Stimulated activated CD8-positive, alpha-beta memory T cell treated with anti-CD3 and anti-CD28 coated beads, Interleukin-15, amount 100 ng/mL, for 4 hours (primary cell): Measurements from ENCODE around the gene OTUB2.
A peak's percentile ranks its signal among the peaks of the same experiment; 100 is the strongest.

Source experiments
- DNase-seq, 2 donors: peaks; one replicate each; pipeline ENCODE4 v3.0.0-alpha.2; 2020; ENCODE audit warnings: low read depth in 2 of 2

OTUB2 gene

DNA sequence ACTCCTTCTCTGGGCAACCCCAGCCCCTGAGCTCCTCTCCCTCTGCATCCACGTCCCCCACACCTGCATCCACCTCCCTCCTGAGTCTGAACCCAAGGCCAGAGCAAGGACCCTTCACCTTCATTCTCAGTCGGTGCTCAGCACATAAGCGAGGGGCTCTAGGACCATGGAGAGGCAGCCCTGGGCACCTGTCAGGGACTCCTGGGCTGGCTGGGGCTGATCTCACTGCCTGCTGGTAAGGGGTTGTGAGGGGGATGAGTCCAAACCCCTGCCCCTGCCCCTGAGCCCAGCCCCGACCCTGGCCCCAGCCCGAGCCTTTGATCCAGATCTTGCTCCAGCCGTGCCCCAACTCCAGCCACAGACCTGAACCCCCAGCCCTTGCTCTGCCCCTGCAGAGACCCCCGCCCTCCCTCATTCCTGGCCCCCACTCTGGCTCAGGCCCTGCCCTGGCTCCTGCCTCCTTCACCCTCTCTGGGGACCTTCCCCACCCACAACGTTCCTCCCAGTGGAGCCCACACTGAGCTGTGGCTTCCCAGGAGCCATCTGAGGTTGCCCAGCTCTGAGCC is 29.9 kb upstream of the OTUB2 start:
- no peak for DNase-seq

DNA sequence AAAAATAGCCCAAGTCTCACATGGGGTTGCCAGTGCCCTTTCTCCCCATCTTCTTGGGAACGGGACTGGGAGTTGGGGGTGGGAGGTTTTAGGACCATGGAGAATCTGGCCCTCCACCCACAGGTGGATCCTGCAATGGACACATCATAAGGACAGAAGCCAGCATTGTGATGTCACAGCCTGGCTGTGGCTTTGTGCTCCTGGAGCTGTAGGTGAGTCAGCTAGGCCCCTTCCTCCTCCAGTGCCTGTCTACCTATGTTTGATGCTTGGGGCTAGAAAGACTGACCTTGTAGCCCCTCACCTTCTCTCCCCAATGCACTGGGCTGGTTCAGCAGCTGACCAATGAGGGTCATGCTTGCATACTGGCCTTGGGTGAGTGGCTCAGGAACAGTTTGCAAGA is 29.1 kb upstream of the OTUB2 start, which contains the start of gene CCDC197:
Gene CCDC197, plus strand, starts transcription at position 220 of the 400 bp plus-strand sequence. CDS start 831 bp downstream, outside the sequence.
- DNase-seq, result no peak

DNA sequence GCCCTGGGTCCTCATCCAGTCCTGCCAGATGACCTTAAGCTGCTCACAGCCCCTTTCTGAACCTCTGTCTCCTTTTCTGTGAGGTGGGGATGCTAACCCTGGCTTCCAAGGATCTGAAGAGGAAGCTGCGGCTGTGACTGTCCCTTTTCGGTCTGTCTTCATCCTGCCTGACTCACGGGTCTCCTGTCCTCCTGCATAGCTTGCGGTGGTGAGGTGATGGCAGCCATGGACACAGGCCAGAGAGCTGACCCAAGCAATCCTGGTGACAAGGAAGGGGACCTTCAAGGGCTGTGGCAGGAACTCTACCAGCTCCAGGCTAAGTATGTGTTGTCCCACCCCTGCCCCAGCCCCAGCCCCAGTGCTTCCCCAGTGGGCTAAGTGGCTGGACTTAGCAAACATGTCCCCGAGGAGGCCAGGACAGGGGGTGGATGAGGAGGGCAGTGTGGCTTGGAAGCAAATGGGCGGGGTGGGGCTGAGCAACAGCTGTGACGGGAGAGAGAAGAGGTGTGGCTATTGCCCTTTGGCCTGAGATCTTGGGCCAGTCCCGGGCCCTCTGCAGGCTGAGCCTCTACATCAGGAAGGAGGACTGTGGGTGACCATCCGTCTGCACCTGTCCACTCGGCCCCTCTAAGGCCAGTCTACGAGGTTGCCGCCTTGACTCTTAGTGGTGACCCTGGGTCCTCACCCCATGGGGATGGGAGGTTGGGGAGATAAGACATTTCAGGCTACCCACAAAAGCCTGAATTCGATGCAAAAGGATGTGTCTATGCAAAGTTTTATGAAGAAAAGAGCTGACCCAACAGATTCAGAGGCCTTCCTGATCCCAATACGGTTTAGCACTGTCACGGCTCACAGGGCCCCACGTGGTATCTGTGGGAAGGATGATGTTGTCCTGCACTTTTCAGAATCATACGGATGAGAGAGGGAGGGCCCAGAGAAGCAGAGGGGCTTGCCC is 27.9 kb upstream of the OTUB2 start:
- DNase-seq, result no peak

DNA sequence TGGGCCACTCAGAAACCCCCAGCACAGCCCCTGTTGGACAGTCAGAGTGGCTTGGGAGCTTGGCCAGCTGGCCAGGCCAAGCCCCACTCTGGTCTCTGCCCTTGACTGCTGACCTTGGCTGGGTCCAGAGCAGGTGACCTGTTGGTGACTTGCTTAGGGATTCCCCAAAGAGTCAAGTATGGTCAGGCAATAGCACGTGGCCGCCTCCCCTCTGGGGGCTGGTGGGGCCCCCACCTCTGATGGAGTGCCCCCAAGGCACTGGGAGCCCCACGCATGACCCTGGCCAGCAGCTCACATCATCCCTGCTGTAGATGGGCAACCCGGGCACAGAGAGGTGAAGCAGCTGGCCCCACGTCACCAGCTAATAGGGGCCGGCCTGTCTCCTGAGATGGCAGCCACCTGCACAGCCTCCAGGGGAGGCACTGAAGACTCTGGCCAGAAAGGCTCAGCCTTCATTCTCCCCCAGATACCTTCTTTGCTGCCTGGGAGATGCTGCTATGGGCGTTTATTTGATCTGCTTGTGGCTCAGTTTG is 27.2 kb upstream of the OTUB2 start:
- DNase-seq, result no peak

DNA sequence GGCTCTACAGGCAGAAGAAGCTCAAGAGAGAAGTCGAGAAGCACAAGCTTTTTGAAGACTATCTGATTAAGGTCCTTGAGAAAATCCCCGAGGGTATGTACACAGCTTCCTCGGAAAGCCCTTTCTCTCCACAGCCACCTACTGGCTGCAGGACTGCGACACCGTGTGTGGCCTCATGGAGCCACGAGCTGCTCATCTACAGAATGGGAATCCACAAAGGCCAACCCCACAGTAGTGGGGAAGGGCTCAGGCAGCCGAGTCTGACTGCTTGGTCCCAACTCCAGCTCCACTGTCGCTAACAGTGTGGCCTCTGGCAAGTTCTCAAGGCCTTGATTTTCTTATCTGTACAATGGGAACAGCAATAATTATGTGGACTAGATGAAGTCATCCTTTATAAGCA is 26.6 kb upstream of the OTUB2 start:
- DNase-seq, result no peak

DNA sequence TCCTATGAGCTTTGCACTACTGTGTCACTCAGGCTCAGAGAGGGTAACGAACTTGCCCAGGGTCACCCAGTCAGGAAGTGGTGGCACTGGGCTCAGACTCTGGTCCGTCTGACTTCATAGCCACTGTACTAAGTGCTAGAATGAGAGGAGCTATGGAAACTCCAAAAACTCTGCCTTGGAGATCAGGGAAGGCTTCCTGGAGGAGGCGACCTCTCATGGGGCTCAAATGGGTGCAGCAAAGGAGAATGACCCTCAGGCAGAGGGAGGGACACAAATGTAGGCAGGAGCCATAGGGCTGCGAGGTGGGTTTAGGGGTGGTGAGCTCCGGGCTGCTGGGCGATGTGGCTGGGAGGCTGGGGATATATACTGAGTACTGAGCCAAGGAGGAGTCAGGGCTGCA is 25.9 kb upstream of the OTUB2 start:
- no peak for DNase-seq

DNA sequence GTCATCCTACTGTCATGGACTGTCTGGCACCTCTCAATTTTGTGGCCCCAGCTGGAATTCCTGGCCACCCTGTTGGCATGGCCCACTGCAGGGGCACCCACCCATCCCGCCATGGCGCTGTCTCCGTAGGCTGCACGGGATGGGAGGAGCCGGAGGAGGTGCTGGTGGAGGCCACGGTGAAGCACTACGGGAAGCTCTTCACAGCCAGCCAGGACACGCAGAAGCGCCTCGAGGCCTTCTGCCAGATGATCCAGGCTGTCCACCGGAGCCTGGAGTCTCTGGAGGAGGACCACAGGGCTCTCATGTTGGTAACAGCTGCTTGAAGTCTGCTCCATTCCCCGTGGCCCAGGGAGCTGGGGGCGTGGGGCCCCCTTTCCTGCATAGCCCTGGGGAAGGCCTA is 25.1 kb upstream of the OTUB2 start:
- no peak for DNase-seq

DNA sequence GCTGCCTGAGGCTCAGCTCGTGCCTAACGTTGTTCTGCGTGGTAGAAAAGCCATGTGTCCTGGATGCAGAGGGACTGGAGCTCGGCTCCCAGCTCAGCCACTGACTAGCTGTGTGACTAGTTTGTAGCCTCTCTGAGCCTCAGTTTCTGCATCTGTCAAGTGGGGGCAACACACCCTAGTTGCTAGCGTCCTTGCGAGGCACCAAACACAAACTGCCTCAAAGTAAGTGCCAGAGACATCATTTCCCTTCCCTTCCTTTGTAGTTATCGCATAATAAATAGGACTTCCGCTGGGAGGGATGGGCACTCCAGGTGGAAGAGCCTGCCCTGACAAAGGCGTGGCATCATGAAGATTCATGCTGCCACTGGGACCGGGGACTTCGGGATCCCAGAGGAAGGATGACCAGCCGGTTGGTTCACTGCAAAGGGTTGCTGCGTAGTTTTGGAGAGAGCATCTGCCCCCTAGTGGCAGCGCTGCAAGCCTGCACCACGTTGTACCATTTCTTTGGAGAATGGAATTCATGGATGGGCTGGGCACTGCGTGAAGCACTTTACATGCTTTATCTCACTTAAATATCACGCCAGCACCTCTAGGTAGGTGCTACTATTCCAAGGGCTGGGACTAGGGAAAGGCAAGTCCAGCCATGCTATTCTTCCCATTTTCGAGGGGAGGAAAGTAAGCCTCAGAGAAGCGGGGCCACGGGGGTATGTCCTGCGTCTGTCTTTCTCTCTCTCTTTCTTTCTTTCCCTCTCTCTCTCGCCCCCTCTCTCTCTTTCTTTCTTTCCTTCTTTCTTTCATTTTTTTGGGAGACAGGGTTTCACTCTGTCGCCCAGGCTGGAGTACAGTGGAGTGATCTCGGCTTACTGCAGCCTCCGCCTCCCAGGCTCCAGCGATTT is 24.4 kb upstream of the OTUB2 start:
- peak; percentile 15 to 34 for DNase-seq

DNA sequence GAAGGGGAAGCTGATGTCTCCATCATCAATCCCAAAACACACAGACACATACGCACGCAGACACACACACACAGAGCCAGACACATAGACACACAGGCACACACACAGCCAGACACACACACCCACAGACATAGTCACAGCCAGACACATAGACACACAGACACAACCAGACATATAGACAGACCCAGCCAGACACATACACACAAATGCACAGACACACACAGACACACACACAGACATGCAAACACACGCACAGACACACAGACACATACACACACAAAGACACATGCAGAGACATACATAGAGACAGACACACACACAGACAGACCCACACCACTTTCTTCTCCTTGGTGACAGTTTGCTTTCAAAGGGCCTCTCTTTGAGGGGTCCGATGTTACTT is 22.7 kb upstream of the OTUB2 start:
- no peak for DNase-seq

DNA sequence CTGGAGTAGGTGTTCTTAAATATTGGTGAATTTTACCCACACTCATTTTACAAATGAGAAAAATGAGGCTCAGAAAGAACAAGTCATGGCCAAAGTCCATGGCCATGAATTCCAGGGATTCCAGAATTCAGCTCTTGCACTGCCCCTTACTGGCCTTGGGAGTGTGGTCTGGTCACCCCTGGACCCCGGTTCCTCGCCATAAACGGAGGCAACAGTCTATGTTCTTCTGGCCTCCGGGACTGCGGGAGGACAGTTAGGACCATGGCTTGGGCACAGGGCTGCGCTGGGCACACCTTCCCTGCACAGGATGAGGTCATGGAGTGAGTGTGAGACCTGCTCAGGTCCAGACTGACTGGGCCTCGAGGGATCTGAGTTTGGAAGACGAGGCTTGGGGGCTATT is 22.1 kb upstream of the OTUB2 start:
- DNase-seq, result no peak

DNA sequence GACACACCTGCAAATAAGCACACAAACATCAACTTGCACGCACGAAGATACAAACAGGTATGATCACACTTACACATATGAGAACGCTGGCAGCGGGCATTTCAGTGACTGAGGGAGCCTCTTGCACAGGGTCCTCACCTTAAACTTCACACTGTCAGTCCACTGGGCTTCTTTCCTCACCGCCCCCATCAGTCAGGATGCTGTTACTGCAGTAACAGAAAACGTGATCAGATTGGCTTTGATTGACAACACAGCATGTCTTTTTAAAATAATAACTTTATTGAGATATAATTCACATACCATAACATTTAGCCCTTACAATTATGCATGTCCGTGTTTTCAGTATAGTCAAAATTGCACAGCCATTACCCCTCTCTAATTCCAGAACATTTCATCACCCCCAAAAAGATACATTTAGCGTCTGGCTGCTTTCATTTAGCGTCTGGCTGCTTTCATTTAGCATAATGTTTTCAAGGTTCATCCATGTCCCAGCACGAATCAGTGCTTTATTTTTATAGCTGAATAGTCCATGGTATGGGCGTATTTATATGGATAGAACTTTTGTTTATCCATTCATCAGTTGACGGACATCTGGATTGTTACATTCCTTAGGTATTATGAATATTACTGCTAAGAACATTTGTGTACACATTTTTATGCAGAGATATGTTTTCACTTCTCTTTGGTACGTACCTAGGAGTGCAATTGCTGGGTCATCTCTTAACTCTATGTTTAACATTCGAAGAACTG is 20.6 kb upstream of the OTUB2 start:
- no peak for DNase-seq

DNA sequence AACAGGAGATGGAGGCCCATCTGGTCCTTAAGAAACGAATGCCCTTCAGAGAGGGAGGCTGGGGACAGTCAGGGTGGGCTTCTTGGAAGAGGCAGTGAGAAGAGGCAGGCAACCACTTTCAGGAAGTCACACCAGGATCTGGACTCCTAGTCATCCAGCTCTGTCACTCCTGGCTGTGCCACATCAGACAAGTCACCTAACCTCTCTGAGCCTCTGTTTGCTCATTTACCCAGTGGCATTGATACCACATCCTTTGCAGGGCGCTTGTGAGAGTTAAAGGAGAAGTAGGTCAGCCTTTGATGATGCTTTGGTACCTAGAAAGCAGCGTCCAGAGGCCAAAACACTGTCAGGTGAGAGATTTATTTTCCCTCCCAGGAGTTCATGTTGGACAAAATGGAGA is 17.9 kb upstream of the OTUB2 start:
- no peak for DNase-seq

DNA sequence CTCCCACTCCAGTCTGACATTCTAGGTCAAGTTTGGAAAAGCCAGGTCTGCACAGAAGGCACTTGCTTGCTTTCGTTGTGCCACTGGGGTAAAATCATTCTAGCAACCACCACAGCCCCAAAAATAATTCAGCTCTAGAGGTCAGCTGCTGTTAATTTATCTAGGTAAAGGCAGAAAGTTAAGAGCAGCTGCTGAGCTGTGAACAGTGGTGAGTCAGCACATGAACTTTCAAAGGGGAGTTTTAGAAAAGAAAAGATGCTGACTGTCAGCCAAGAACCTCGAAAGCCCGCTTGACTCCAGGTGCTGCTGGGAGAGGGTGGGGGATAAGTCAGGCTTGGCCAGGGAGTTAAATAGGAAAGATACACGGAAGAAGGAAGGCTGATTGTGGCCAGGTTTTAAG is 16.4 kb upstream of the OTUB2 start:
- no peak for DNase-seq

DNA sequence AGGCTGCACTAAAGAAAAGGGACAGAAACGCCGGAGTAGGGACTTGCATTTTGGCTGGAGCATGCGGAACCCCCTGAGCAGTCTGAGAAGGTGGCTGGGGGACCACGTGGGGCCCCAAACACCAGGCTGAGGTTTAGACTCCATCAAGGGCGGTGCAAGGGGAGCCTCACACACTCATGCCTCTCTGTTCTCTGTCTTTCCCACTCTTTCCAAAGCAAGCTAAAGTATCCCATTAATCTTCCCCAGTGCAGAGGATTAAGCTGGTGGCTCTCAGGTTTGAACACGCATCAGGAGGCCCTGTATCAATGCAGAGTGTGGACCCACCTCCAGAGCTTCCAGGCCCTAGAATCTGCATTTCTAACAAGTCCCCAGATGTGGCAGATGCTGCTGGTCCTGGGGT is 15.5 kb upstream of the OTUB2 start:
- DNase-seq, result no peak

DNA sequence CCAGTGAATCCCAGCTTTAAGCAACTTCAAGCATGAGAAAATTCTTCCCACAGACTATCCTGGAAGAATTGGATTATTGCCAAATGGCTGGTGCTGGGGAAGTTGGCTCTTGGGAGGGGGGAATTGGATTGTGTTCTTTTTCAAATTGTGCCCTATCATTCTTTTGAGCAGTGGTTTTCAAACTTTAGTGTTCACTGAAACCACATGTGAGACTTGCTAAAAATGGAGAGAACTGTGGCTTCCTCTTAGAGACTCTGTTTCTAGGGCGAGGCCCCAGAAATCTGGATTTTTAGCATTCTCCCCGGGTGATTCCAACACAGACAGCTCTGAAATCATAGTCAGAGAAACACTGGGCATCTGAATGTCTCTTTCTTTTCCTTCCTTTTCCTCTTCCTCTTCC is 14.3 kb upstream of the OTUB2 start:
- no peak for DNase-seq

DNA sequence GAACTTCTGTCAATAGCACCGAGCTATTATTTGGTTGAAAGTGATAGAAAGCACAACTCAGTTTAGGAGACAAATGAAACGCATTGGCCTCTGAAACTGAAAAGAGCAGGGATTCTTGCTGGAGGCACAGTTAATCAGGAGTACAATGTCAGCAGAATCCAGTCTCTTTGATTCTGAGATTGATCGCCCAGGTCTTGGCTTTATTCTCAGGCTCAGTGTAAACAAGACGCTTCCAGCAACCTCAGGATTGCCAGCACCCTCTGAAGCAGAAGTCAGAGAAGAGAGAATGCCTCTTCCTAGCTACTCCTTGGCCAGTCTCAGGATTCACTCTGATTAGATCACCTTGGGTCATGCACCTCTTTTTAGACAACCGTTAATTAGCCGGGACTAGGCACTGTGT is 11.8 kb upstream of the OTUB2 start:
- DNase-seq, result no peak

DNA sequence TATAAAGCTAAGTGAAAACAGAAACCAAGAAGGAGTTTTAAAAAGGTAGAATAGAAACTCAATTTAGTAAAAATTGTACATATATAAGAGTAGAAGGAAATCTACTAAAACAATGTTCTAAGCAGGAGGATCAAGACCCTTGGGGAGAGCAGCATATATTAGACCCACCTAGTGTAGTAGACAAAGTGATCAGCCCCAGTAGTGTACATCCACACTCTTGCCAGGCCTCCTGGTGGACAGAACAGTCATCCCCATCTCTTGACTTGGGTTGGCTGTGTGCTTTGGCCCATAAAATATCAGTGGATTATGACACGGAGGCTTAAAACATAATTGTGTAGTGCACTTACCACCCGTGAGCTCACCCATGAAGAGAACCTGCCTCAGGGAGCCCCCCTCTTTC is 10.9 kb upstream of the OTUB2 start:
- no peak for DNase-seq

DNA sequence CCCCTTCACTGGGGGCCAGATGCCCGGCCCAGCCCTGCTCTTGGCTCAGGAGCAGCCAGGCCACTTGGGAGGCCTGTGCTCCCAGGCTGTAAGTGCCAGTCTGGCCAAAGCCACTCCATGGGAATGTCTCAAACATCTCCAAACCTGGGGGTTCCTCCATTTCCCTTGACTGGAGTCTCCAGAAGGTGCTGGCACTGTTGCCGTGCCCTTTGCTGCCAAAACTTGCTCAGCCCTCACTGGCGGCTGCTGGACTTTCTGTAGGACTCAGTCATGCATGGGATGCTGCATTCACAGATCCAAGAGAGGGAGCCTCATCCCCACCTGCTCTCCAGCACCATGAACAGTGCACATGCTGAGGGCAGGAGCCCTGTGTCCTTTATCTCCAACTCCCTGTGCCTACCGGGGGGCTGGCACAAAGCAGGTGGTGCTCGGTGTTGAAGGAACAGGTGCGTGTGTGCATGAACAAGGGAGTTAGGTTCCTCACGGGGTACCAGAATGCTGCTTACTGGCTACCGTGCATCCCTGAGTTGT is 9.6 kb upstream of the OTUB2 start:
- DNase-seq, result no peak

DNA sequence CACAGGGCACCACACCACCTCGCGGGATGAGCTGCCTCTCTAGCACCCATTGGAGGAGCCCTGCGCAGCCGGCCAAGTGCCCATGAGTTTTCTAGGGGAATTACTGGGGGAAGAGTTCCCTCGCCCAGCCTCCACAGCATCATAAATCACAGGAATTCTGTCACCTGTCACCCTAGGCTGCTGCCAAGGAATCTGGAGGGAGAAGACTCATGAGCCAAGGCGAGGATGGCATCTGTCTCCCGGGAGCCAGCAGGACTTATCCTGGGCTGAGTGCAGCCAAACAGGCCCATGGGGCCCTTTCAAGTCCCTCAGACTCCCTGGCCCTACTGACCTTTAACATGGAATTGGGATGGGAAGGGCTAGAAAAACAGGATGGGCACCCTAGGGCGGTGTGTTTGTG is 7.8 kb upstream of the OTUB2 start:
- no peak for DNase-seq

DNA sequence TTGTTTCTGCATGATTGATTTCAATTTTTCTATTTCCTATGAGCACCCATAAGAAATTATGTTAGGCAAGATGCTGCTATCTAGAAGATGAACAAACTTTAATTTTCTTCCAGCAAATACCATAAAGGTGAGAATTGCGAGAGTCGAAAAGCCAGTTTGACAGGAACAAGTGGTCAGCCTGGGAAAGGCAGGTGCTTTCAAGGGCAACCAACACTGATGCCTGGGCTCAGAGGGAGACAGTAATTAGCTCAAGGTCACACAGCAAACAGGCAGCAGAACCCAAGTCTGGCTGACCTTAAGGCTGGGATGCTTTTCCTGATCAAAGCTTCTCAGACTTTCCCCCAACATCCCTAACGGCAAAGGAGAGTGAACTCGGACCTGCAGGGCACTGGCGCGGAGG is 6.8 kb upstream of the OTUB2 start:
- no peak for DNase-seq

DNA sequence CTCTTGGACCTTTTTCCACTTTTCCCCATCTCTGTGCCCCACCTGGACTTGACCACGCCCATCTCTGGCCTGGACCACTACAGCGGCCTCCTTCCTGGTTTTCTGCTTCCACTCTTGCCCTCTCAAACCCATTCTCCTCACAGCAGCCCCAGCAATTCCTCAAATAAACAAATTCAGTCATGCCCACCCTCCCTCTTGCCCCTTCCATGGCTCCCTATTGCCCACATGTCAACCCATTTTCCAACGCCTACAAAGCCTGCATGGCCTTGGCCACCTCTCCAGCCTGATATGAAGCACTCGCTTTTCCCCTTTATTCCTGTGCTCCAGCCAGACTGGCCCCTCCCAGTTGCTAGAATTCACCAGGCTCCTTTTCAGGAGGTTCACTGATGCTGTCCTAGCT is 5.9 kb upstream of the OTUB2 start:
- DNase-seq, result no peak
